MG63 (cell line): ENCODE data around the gene RNU1-2. TPM values are rescaled to one million over a fixed set of nuclear protein-coding genes. Genes with fewer than 3 reads are reported as not detected.
"Not testable (repeated sequence)": the region's sequence is repeated elsewhere in the genome, so short reads cannot be mapped to it uniquely, and the experiment has no call there.

Source experiments
- DNase-seq: peaks from one replicate; pipeline ENCODE4 v3.0.0-alpha.2; 2020
- H3K27me3 ChIP-seq: fragments of 250-450 bp; sonication (Bioruptor Pico); 2 replicates; pipeline ENCODE4 v1.5.1; 2020; ENCODE audit warnings: mild to moderate bottlenecking, moderate library complexity
- H3K36me3 ChIP-seq: fragments of 250-450 bp; sonication (Bioruptor Pico); 2 replicates; pipeline ENCODE4 v1.5.1; 2020; ENCODE audit warnings: mild to moderate bottlenecking, moderate library complexity
- H3K4me3 ChIP-seq: fragments of 250-450 bp; sonication (Bioruptor Pico); 2 replicates; pipeline ENCODE4 v1.5.1; 2020; ENCODE audit warnings: mild to moderate bottlenecking, moderate library complexity
- H3K9me3 ChIP-seq: fragments of 250-450 bp; sonication (Bioruptor Pico); 2 replicates; pipeline ENCODE4 v1.5.1; 2020; ENCODE audit warnings: mild to moderate bottlenecking, moderate library complexity
- total RNA-seq: library from RNA; depleted of rRNA; stranded (reverse); fragments of >200 nt; shearing (Covaris generic); gene quantifications from 2 replicates; pipeline ENCODE4 v1.2.3, GENCODE V29; 2014; ENCODE audit warnings: low replicate concordance; rRNA removed

Gene RNU1-2
- total RNA-seq, 1 experiment from 2014 or later, result not detected

DNA sequence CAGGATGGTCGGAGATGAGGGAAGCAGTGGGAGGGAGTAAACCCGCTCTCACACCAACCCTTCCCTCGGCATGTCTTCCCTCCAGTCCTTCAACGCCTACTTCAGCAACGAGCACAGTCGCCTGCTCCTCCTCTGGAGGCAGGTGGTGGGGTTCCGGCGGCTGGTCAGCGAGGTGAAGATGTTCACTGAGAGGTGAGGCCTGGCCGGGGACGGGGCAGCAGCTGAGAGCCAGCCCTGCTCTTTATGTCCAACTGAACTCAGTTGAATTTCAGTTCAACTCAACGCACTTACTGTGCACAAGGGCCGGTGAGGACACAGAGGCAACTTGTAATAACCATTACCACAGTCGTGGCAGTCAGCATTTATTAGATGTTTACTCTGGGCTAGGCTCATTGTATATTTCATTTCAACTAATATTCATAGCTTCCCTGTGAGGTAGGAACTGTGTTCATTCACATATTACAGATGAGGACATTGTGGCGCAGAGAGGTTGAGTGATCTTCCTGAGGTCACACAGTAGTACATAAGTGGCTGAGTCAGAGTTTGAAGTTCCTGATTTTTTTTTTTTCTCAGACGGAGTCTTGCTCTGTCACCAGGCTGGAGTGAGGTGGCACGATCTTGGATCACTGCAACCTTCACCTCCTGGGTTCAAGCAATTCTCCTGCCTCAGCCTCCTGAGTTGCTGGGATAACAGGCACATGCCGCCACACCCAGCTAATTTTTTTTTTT, 35.6 kb downstream of the RNU1-2 start:
- H3K4me3 ChIP-seq, DNase-seq, H3K27me3 ChIP-seq, H3K9me3 ChIP-seq, H3K36me3 ChIP-seq: not testable (repeated sequence)

DNA sequence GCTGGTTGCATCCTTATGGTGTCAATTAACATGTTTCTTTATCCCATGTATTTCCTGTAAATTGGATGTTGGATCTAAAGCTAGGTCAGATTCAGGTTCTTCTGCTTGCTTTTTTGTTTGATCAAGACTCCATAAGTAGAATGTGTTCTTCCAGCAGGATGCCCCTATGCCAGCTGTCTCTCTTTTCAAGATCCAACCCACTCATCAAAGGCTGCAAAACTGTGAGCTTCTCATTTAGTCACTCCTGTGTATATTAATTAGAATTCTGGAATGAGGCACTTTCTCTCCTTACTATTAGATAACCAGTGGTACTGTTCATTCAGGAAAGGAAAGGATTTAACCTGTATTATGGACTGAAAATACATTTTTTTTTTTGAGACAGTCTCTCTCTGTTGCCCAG, 38.2 kb downstream of the RNU1-2 start:
- not testable (repeated sequence) for H3K9me3 ChIP-seq, H3K4me3 ChIP-seq, DNase-seq

DNA sequence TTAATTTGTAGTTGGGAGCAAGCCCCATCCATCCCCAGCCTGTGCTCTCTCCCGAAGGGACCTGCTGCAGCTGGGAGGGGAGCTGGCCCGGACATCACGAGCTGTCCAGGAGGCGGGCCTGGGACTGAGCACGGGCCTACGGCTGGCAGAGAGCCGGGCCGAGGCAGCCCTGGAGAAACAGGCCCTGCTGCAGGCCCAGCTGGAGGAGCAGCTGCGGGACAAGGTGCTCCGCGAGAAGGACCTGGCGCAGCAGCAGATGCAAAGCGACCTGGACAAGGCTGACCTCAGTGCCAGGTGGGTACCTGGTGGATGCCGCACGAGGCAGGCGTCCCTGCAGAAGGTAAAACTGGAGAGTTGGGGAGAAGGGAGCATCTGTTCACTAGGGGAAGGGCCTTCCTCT, 40.8 kb downstream of the RNU1-2 start:
- H3K36me3 ChIP-seq, H3K27me3 ChIP-seq, H3K9me3 ChIP-seq, H3K4me3 ChIP-seq, DNase-seq: not testable (repeated sequence)

More for the DNA sequence above, 38.2 kb downstream of the RNU1-2 start:
- not testable (repeated sequence) for H3K36me3 ChIP-seq, H3K27me3 ChIP-seq

DNA sequence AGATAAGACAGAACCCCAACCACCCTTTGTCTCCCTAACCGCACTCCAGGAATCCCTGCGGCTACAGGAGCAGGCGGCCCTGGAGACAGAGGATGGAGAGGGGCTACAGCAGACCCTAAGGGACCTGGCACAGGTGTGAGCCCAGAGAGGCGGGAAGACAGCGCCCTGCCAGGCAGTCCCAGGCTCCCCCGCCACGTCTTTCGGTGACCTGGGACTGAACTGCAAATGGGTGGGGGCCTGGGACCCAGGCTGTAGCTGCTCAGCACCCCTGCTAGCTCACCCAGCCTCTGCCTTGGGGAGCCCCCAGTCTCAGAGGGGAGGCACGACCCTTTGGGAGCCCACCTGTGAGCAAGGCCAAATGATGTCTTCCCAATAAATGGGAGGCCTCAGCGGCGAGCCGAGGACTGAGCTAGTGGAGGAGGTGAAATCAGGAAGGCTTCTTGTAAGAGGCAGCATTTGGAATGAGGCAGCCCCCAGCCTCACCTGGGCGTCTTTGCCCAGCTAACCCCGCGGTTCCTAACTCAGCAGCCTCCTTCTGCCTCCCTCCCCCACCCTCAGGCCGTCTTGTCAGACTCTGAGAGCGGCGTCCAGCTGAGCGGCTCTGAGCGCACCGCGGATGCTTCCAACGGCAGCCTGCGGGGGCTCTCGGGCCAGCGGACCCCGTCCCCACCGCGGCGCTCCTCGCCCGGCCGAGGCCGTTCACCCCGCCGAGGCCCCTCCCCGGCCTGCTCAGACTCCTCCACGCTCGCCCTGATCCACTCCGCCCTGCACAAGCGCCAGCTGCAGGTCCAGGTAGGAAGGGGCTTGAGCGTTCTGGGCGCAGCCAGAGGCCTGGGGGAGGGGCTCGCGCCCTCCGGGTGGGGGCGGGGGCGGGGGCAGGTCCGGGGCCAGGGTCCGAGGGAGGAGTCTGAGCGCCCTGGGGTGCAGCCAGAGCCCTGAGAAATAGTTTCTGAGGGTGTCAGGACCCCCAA, 42.9 kb downstream of the RNU1-2 start:
- DNase-seq, result no peak
- no peak overlapping the region for H3K4me3 ChIP-seq
- H3K36me3 ChIP-seq, result no peaks in the 10 kb centered on the region
- no peaks in the 10 kb centered on the region for H3K27me3 ChIP-seq
- H3K9me3 ChIP-seq, result no peaks in the 10 kb centered on the region

DNA sequence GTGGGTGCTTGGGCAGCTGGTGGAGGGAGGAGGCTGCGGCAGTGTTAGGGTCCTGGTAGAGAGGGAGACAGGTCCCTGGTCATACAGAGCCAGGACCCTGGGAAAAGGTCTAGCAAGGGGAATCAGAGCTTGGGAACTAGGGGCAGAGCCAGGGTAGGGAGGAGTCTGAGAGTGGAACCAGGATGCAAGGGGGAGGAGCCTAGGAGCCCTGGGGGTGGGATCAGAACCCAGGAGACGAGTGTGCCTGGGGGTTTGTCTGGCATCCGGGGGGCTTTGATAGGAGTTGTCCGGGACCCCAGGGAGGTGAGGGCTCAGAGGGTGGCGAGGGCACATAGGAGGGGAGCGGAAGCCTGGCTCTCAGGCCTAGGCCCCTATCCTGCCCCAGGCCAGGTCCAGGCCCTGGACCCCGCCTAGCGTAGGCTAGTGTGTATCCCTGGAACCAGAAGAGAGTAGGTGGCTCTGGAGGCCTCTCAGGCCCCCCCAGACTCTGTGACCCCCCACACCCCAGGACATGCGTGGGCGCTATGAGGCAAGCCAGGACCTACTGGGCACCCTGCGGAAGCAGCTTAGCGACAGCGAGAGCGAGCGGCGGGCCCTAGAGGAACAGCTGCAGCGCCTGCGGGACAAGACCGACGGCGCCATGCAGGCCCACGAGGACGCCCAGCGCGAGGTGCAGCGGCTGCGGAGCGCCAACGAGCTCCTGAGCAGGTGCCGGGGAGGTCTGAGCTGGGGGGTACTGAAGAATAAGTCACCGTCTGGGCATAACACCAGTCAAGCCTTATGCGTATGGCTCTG, 43.8 kb downstream of the RNU1-2 start:
- H3K9me3 ChIP-seq, H3K36me3 ChIP-seq, H3K27me3 ChIP-seq, H3K4me3 ChIP-seq, DNase-seq: not testable (repeated sequence)

DNA sequence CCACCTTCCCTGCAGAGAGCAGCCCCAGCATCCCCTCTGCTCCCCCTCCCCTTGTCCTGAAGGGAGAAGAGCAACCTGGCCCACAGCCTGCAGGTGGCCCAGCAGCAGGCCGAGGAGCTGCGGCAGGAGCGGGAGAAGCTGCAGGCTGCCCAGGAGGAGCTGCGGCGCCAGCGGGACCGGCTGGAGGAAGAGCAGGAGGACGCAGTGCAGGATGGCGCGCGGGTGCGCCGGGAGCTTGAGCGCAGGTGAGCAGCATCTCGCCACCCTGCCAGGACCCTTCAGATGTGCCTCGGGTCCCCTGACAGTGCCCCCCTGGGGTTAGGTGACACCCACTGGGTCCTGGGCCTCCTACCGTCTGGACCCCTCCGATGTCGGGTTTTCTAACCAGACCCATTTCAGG, 48.3 kb downstream of the RNU1-2 start:
- H3K36me3 ChIP-seq, result no peaks in the 10 kb centered on the region
- no peaks in the 10 kb centered on the region for H3K9me3 ChIP-seq
- H3K4me3 ChIP-seq, result no peak overlapping the region
- DNase-seq, result no peak
- H3K27me3 ChIP-seq, result no peaks in the 10 kb centered on the region

DNA sequence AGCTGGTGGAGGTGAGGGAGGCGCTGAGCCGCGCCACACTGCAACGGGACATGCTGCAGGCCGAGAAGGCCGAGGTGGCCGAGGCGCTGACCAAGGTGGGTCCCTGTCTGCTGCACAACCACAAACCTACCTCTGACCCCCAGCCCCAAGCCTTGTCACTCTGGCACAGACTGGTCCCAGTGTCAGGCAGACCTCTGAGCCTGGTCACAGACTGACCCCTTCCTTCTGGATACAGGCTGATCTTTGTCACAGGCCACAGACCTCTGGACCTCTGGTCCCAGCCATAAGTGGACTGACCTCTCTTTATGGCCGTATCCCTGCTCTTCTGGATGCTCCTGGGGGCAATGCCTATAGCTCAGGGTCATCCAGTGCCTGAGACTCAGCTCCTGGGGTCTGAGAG, 49.7 kb downstream of the RNU1-2 start:
- not testable (repeated sequence) for H3K27me3 ChIP-seq, DNase-seq, H3K9me3 ChIP-seq, H3K4me3 ChIP-seq, H3K36me3 ChIP-seq

Other genes starting within 250 kb of the RNU1-2 start
- gene RNU1-3, start 229.0 kb upstream of the RNU1-2 start, total RNA-seq, result not detected in 2 replicates
- not detected in 2 replicates for gene RNU1-4, start 155.5 kb upstream of the RNU1-2 start, total RNA-seq
- 18.1 and 36.9 TPM in 2 replicates for gene CROCC, start 26.0 kb downstream of the RNU1-2 start, total RNA-seq
- 112 and 123 TPM in 2 replicates for gene MFAP2, start 84.6 kb downstream of the RNU1-2 start, total RNA-seq
- gene ATP13A2, start 115.9 kb downstream of the RNU1-2 start, total RNA-seq, result 28.6 and 31.1 TPM in 2 replicates
- 332 and 487 TPM in 2 replicates for gene SDHB, start 158.1 kb downstream of the RNU1-2 start, total RNA-seq
- 0.20 TPM in 1 of 2 replicates, not detected in the other for gene PADI2, start 223.5 kb downstream of the RNU1-2 start, total RNA-seq